ENCODE data around the gene FBLN5. TPM values are rescaled to one million over a fixed set of nuclear protein-coding genes. Genes with fewer than 3 reads are reported as not detected.

FBLN5 gene
- total RNA-seq, 5 donors from 2014 or later (not counting 1 experiment from before 2014, with no cell fraction given), result 4.2 to 19.5 (median 9.5) TPM

DNA sequence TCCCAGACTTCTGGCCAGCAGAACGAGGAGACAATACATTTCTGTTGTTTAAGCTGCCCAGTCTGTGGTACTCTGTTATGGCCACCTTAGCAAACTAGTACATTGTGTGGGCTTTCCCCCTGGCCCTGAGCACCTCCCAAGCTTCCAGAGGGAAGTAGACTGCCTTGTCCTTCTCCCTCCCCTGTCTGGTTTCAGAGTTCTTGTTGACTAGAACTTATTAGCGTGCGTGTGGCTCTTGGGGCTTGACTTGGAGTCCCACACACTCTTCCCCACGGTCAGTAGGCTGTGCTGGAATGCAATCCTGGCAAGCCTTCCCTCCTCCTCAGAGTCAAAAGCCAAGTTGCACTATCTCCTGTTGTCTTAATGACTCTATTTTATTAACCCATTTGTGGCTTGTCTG, 27.7 kb downstream of the FBLN5 start:
- ChIA-PET POLR2A (interaction anchor here (0.6 to 1.0 kb wide), 2 partner anchors 31 to 128 kb away, joined by 3 to 6 read pairs; no protein-coding TSS in a partner anchor), CTCF (no interaction called here)
- 70% methylated on average over 2 of the region's 4 CpGs for WGBS (ENCODE audit: insufficient coverage)
- H3K9me3 Mint-ChIP-seq, result peaks cover 0 to 3% (median 0%) of the 10 kb centered on the region in 3 donors
- ATAC-seq (replicated peaks in 1 of 4), result no peak
- no peak overlapping the region for H3K4me3 Mint-ChIP-seq
- no peak overlapping the region for H3K27ac Mint-ChIP-seq
- Histone ChIP-seq H3K4me3 (ENCODE audit: control insufficient read depth in 1 of 2, extremely low read depth in 1 of 2, low read length in 1 of 2) (no peak overlapping the region), H3K27ac (ENCODE audit: low read length) (no peak overlapping the region), H3K9me3 (no peaks in the 10 kb centered on the region), H3K27me3 (replicated peaks in 1 of 2; ENCODE audit: control insufficient read depth in 2 of 2, extremely low read depth in 1 of 2, insufficient read depth in 2 of 2, low read length in 1 of 2) (no peaks in the 10 kb centered on the region), H3K36me3 (ENCODE audit: control insufficient read depth in 2 of 2, extremely low read depth in 1 of 2, insufficient read depth in 1 of 2, low read length in 1 of 2) (no peaks in the 10 kb centered on the region), H3K4me1 (ENCODE audit: control insufficient read depth in 1 of 2, extremely low read depth in 1 of 2, insufficient read depth in 2 of 2, low read length in 2 of 2) (no peaks in the 10 kb centered on the region)
- no peak for DNase-seq
- no peaks in the 10 kb centered on the region for H3K36me3 Mint-ChIP-seq
- no peaks in the 10 kb centered on the region for H3K4me1 Mint-ChIP-seq
- H3K27me3 Mint-ChIP-seq, result no peaks in the 10 kb centered on the region

DNA sequence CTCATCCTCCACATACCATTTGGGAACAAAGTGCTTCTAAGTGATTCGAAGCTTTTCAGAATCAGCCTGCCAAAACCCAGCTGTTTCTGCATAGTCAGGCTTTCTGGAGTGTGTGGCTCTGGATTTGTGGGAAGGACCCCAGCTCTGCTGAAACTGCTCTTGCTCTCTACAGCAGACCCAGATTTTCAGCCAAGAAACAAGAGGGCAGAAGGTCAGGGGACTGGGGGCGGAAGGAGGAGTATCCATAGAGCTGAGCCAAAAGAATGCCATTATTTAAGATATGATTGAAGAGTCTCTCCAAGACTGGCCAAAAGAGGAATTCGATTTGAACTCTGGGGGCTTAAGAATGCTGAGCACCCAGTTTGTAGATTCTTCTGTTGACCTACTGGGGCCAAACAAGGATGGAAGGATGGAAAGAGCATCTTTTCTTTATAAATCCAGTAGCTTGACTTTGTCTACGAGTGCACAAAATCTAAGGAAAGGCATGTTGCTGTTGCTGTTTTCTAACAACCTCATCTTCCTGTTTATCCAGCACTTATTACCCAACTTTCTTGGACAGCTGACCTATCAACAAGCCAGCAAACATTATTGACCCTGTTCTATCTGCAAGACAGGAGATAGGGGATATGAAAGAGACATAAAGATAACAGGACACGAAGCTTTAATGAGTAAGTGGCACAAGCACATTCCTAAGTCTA, 29.2 kb downstream of the FBLN5 start:
- no peak for DNase-seq
- H3K9me3 Mint-ChIP-seq, result peaks cover 0 to 3% (median 0%) of the 10 kb centered on the region in 3 donors
- H3K4me3 Mint-ChIP-seq, result no peak overlapping the region
- H3K4me1 ChIP-seq (ENCODE audit: control insufficient read depth in 1 of 2, extremely low read depth in 1 of 2, insufficient read depth in 2 of 2, low read length in 2 of 2), result no peaks in the 10 kb centered on the region
- no peaks in the 10 kb centered on the region for H3K9me3 ChIP-seq
- no peaks in the 10 kb centered on the region for H3K27me3 ChIP-seq (replicated peaks in 1 of 2; ENCODE audit: control insufficient read depth in 2 of 2, extremely low read depth in 1 of 2, insufficient read depth in 2 of 2, low read length in 1 of 2)
- 88% methylated on average over 2 of the region's 5 CpGs for WGBS (ENCODE audit: insufficient coverage)
- H3K27ac Mint-ChIP-seq, result no peak overlapping the region
- no peak for ATAC-seq (replicated peaks in 1 of 4)
- H3K27me3 Mint-ChIP-seq, result no peaks in the 10 kb centered on the region
- no peaks in the 10 kb centered on the region for H3K4me1 Mint-ChIP-seq
- ChIA-PET CTCF (interaction anchor here (0.5 to 0.7 kb wide), 3 partner anchors 22 to 147 kb away, joined by 4 to 7 read pairs (median 4); no protein-coding TSS in a partner anchor), POLR2A (no interaction called here)
- H3K36me3 ChIP-seq (ENCODE audit: control insufficient read depth in 2 of 2, extremely low read depth in 1 of 2, insufficient read depth in 1 of 2, low read length in 1 of 2), result no peaks in the 10 kb centered on the region
- H3K36me3 Mint-ChIP-seq, result no peaks in the 10 kb centered on the region
- H3K4me3 ChIP-seq (ENCODE audit: control insufficient read depth in 1 of 2, extremely low read depth in 1 of 2, low read length in 1 of 2), result no peak overlapping the region
- no peak overlapping the region for H3K27ac ChIP-seq (ENCODE audit: low read length)

DNA sequence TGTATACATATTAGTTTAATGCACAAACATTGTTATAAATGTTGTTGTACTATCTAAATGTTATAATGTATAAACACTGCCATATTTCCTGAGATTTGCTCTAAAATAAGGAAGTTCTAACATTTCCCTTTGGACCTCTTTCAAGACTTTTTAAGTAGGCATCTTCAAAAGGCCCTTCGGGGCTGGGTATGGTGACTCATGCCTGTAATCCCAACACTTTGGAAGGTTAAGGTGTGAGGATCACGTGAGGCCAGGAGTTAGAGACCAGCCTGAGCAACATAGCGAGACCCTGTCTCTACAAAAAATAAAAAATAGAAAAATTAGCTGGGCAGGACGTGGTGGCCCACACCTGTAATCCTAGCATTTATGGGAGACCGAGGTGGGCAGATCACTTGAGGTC, 35.5 kb downstream of the FBLN5 start:
- Mint-ChIP-seq H3K4me1 (peaks cover 22 to 25% (median 23%) of the 10 kb centered on the region in 3 donors), H3K4me3 (peak overlapping the region in 1 of 3 donors; percentile 18), H3K36me3 (no peaks in the 10 kb centered on the region), H3K9me3 (peaks cover 0 to 3% (median 0%) of the 10 kb centered on the region in 3 donors), H3K27ac (no peak overlapping the region), H3K27me3 (no peaks in the 10 kb centered on the region)
- DNase-seq (no peak), ATAC-seq (replicated peaks in 1 of 4) (no peak)
- peaks cover 2 to 5% of the 10 kb centered on the region in 2 experiments for H3K4me1 ChIP-seq (ENCODE audit: control insufficient read depth in 1 of 2, extremely low read depth in 1 of 2, insufficient read depth in 2 of 2, low read length in 2 of 2)
- CTCF ChIA-PET, result interaction anchor here (0.6 to 2.0 kb wide), 14 partner anchors 10 to 262 kb away, joined by 3 to 13 read pairs (median 4); partner anchors contain the start of gene TC2N (in 1 of the 2)
- no peaks in the 10 kb centered on the region for H3K36me3 ChIP-seq (ENCODE audit: control insufficient read depth in 2 of 2, extremely low read depth in 1 of 2, insufficient read depth in 1 of 2, low read length in 1 of 2)
- H3K4me3 ChIP-seq (ENCODE audit: control insufficient read depth in 1 of 2, extremely low read depth in 1 of 2, low read length in 1 of 2), result no peak overlapping the region
- no peaks in the 10 kb centered on the region for H3K9me3 ChIP-seq
- H3K27ac ChIP-seq (ENCODE audit: low read length), result no peak overlapping the region
- POLR2A ChIA-PET, result interaction anchor here in 1 of 2 donors (0.6 kb wide), 1 partner anchor 165 kb away, joined by 3 read pairs; no protein-coding TSS in a partner anchor
- no peaks in the 10 kb centered on the region for H3K27me3 ChIP-seq (replicated peaks in 1 of 2; ENCODE audit: control insufficient read depth in 2 of 2, extremely low read depth in 1 of 2, insufficient read depth in 2 of 2, low read length in 1 of 2)
- no CpG with 5 or more reads among the region's 5 CpGs for WGBS (ENCODE audit: insufficient coverage)

DNA sequence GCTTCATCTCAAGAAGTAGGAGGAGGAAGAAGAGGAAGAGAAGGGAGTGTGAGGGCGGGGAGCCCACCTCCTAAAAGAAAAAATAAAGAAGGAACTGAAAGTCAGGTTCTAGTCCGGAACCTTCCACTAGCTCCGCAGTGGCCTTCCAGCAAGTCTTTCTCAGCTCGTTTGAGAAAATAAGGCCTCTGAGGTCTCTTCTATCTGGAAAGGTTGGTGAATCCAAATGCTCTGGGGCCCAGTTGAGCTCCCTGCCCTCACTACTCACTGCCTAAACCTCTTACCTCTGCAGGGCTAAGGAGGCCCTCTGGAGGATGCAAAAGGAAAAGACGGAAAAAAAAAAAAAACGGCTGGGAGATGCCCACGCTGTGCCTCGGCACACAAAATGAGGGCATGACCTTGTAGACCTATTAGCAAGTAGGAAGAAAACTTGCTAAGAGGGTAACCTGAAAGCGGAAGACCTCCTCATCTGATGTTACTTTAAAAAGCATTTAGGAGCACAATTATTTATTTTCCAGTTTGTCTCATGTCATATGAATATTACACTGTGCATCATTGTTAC, 35.9 kb downstream of the FBLN5 start:
- H3K4me3 ChIP-seq (ENCODE audit: control insufficient read depth in 1 of 2, extremely low read depth in 1 of 2, low read length in 1 of 2), result no peak overlapping the region
- peaks cover 2 to 6% of the 10 kb centered on the region in 2 experiments for H3K4me1 ChIP-seq (ENCODE audit: control insufficient read depth in 1 of 2, extremely low read depth in 1 of 2, insufficient read depth in 2 of 2, low read length in 2 of 2)
- Mint-ChIP-seq H3K4me3 (peak overlapping the region in 1 of 3 donors; percentile 18), H3K36me3 (no peaks in the 10 kb centered on the region), H3K4me1 (peaks cover 22 to 25% (median 23%) of the 10 kb centered on the region in 3 donors), H3K9me3 (peaks cover 0 to 3% (median 0%) of the 10 kb centered on the region in 3 donors), H3K27ac (peak overlapping the region; percentile 62 to 88), H3K27me3 (no peaks in the 10 kb centered on the region)
- DNase-seq (peak; percentile 9 to 73 (median 39)), ATAC-seq (replicated peaks in 1 of 4) (peak; percentile 83 to 98 (median 94))
- POLR2A ChIA-PET, result interaction anchor here (0.5 to 0.7 kb wide), 3 partner anchors 165 to 838 kb away, joined by 3 read pairs; no protein-coding TSS in a partner anchor
- H3K9me3 ChIP-seq, result no peaks in the 10 kb centered on the region
- no peak overlapping the region for H3K27ac ChIP-seq (ENCODE audit: low read length)
- H3K36me3 ChIP-seq (ENCODE audit: control insufficient read depth in 2 of 2, extremely low read depth in 1 of 2, insufficient read depth in 1 of 2, low read length in 1 of 2), result no peaks in the 10 kb centered on the region
- peaks cover 0 to 1% of the 10 kb centered on the region in 2 experiments for H3K27me3 ChIP-seq (replicated peaks in 1 of 2; ENCODE audit: control insufficient read depth in 2 of 2, extremely low read depth in 1 of 2, insufficient read depth in 2 of 2, low read length in 1 of 2)
- 38% methylated on average over 6 of the region's 9 CpGs for WGBS (ENCODE audit: insufficient coverage)
- CTCF ChIA-PET, result interaction anchor here (0.5 to 2.0 kb wide), 50 partner anchors 10 to 593 kb away, joined by 3 to 13 read pairs (median 4); partner anchors contain the start of gene TC2N (in 2 of the 2)

DNA sequence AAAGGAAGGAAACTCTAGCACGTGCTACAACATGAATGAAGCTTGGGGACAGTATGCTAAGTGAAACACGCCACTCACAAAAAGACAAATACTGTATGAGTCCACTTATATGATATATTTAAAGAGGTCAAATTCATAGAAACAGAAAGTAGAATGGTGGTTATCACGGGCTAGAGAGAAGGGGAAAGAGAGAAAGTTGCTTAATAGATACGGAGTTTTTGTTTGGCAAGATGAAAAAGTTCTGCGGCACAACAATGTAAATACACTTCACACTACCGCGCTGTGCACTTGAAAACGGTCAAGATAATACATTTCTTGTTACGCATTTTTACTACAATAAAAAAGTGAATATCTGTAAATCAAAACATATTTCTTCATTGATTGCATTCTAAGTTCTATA, 37.3 kb downstream of the FBLN5 start:
- ATAC-seq (replicated peaks in 1 of 4) (no peak), DNase-seq (no peak)
- no CpG with 5 or more reads among the region's 9 CpGs for WGBS (ENCODE audit: insufficient coverage)
- peaks cover 0 to 7% of the 10 kb centered on the region in 2 experiments for H3K27me3 ChIP-seq (replicated peaks in 1 of 2; ENCODE audit: control insufficient read depth in 2 of 2, extremely low read depth in 1 of 2, insufficient read depth in 2 of 2, low read length in 1 of 2)
- Mint-ChIP-seq H3K4me3 (peak overlapping the region in 1 of 3 donors; percentile 32), H3K4me1 (peaks cover 22 to 25% (median 23%) of the 10 kb centered on the region in 3 donors), H3K9me3 (no peaks in the 10 kb centered on the region), H3K27ac (peak overlapping the region in 1 of 2 donors; percentile 36), H3K27me3 (no peaks in the 10 kb centered on the region), H3K36me3 (no peaks in the 10 kb centered on the region)
- H3K9me3 ChIP-seq, result no peaks in the 10 kb centered on the region
- no peaks in the 10 kb centered on the region for H3K36me3 ChIP-seq (ENCODE audit: control insufficient read depth in 2 of 2, extremely low read depth in 1 of 2, insufficient read depth in 1 of 2, low read length in 1 of 2)
- ChIA-PET POLR2A (no interaction called here), CTCF (interaction anchor here (1.0 to 2.0 kb wide), 9 partner anchors 11 to 409 kb away, joined by 3 to 13 read pairs (median 5); partner anchors contain the start of gene TC2N (in 1 of the 2))
- H3K4me1 ChIP-seq (ENCODE audit: control insufficient read depth in 1 of 2, extremely low read depth in 1 of 2, insufficient read depth in 2 of 2, low read length in 2 of 2), result peaks cover 2 to 10% of the 10 kb centered on the region in 2 experiments
- H3K27ac ChIP-seq (ENCODE audit: low read length), result no peak overlapping the region
- no peak overlapping the region for H3K4me3 ChIP-seq (ENCODE audit: control insufficient read depth in 1 of 2, extremely low read depth in 1 of 2, low read length in 1 of 2)

DNA sequence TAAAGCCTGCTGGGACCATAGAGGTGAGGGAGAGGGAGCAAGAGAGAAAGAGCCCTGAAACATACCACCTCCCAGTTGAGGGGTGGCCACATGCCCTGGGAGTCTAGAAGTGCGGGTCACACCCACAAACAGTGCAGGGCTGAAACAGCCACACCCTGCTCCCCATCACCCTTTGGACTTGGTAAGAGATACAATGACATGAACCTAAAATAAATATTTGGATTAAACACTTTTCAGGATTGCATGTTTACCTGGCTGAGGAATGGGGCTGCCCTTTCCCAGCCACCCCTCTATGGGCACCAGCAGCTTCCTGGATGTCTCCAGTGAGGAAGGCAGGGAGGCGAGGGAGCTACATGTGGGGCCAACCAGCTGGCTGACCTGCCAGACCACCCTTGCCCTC, 41.1 kb downstream of the FBLN5 start:
- ChIA-PET POLR2A (no interaction called here), CTCF (interaction anchor here in 1 of 2 donors (0.6 kb wide), 1 partner anchor 39 kb away, joined by 5 read pairs; no protein-coding TSS in a partner anchor)
- 100% methylated on average over 1 of the region's 2 CpGs for WGBS (ENCODE audit: insufficient coverage)
- no peaks in the 10 kb centered on the region for H3K36me3 Mint-ChIP-seq
- no peak for ATAC-seq (replicated peaks in 1 of 4)
- H3K4me1 ChIP-seq (ENCODE audit: control insufficient read depth in 1 of 2, extremely low read depth in 1 of 2, insufficient read depth in 2 of 2, low read length in 2 of 2), result peaks cover under 1 to 7% of the 10 kb centered on the region in 2 experiments
- no peak overlapping the region for H3K4me3 ChIP-seq (ENCODE audit: control insufficient read depth in 1 of 2, extremely low read depth in 1 of 2, low read length in 1 of 2)
- H3K27ac Mint-ChIP-seq, result no peak overlapping the region
- H3K27me3 ChIP-seq (replicated peaks in 1 of 2; ENCODE audit: control insufficient read depth in 2 of 2, extremely low read depth in 1 of 2, insufficient read depth in 2 of 2, low read length in 1 of 2), result peaks cover 0 to 10% of the 10 kb centered on the region in 2 experiments
- H3K4me3 Mint-ChIP-seq, result no peak overlapping the region
- H3K4me1 Mint-ChIP-seq, result peaks cover 19 to 24% (median 20%) of the 10 kb centered on the region in 3 donors
- H3K9me3 Mint-ChIP-seq, result no peaks in the 10 kb centered on the region
- H3K27me3 Mint-ChIP-seq, result no peaks in the 10 kb centered on the region
- no peaks in the 10 kb centered on the region for H3K36me3 ChIP-seq (ENCODE audit: control insufficient read depth in 2 of 2, extremely low read depth in 1 of 2, insufficient read depth in 1 of 2, low read length in 1 of 2)
- no peaks in the 10 kb centered on the region for H3K9me3 ChIP-seq
- no peak for DNase-seq
- no peak overlapping the region for H3K27ac ChIP-seq (ENCODE audit: low read length)

Data from T-cell (primary cell).